ENCODE data around the gene SP3. TPM values are rescaled to one million over a fixed set of nuclear protein-coding genes. Genes with fewer than 3 reads are reported as not detected.

SP3 gene
- 10 to 100 TPM; 48.6 to 77.4 (median 53.2) TPM for polyA plus RNA-seq

- no peaks in the 10 kb centered on the region for H3K9me3 Mint-ChIP-seq
- peak within 1 kb of the TSS; percentile 95 to 98 (median 97) for H3K4me3 Mint-ChIP-seq
- H3K27ac Mint-ChIP-seq = peak within 1 kb of the TSS; percentile 97 to 100 (median 98)
- H3K27me3 Mint-ChIP-seq (ENCODE audit: low read depth in 3 of 3) = peaks cover 12 to 22% (median 18%) of the 10 kb centered on the region in 3 donors
- no peaks in the 10 kb centered on the region for H3K36me3 Mint-ChIP-seq
- DNase-seq = peak; percentile 95 to 97 (median 96)
- peaks cover 38 to 45% of the 10 kb centered on the region in 2 donors for H3K4me1 Mint-ChIP-seq
These were observed at the start of gene SP3 for GRCh38 chr2:173965372-173966025. Gene SP3, minus strand, starts transcription at chr2:173965373. Its CDS starts 202 bp downstream, at chr2:173965171.

DNA sequence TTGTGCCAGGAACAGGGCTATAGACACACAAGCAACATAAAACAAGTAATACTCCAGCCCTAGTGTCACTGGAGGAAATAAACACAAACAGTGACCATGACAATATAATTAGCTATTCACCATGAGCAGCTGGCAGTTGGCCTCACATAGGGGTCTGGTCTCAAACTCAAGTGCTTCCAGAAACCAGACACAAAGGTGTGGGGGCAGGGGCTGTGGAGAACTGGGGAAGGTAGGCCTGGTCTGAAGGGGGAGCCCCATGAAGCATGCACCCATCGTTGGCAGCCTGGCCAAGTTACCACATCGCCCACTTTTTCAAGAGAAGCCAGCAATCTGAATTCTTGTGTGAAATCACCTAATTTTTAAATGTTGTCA is 49.5 kb upstream of the SP3 start:
- H3K9me3 Mint-ChIP-seq = no peaks in the 10 kb centered on the region
- H3K27ac Mint-ChIP-seq = no peak overlapping the region
- H3K4me3 Mint-ChIP-seq = no peak overlapping the region
- H3K27me3 Mint-ChIP-seq (ENCODE audit: low read depth in 3 of 3) = peaks cover 0 to 2% (median 2%) of the 10 kb centered on the region in 3 donors
- H3K4me1 Mint-ChIP-seq = peaks cover 16 to 22% of the 10 kb centered on the region in 2 donors
- H3K36me3 Mint-ChIP-seq = no peaks in the 10 kb centered on the region
- no peak for DNase-seq

DNA sequence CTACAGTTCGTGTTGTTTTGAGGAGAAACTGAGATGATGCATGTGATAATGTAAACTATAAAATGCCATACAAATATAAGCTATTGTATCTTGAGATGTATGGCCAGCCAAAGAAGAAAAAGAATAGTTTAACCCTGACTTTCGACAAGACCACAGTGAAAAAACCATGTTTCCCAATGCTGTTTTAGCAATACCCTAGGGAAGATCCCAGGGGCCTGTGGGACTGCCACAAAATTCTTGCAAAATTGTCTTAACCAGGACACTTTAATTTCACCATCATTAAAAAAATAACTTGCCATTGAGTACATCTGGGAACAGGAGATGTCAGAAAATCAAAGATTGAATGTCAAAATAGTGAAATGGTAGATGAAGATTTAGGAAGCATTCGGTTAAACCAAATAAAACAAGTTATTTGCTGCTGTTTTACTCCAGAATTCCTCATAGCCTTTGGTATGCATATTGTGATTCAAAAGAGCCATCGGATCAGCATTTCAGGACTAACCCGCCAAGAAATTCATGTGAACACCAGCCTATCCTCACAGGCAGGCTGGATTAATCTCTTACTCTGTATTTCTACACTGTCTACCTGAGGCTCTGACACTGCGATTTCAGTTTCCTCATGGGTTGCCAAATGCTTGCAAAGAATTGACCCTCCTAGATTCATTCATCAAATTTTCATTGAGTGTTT is 49.0 kb upstream of the SP3 start:
- peaks cover 16 to 22% of the 10 kb centered on the region in 2 donors for H3K4me1 Mint-ChIP-seq
- H3K9me3 Mint-ChIP-seq = no peaks in the 10 kb centered on the region
- no peak for DNase-seq
- no peaks in the 10 kb centered on the region for H3K36me3 Mint-ChIP-seq
- H3K27me3 Mint-ChIP-seq (ENCODE audit: low read depth in 3 of 3) = peaks cover 0 to 2% (median 2%) of the 10 kb centered on the region in 3 donors
- peak overlapping the region; percentile 74 to 80 (median 77) for H3K4me3 Mint-ChIP-seq
- H3K27ac Mint-ChIP-seq = peak overlapping the region in 2 of 6 donors; percentile 58 to 71

DNA sequence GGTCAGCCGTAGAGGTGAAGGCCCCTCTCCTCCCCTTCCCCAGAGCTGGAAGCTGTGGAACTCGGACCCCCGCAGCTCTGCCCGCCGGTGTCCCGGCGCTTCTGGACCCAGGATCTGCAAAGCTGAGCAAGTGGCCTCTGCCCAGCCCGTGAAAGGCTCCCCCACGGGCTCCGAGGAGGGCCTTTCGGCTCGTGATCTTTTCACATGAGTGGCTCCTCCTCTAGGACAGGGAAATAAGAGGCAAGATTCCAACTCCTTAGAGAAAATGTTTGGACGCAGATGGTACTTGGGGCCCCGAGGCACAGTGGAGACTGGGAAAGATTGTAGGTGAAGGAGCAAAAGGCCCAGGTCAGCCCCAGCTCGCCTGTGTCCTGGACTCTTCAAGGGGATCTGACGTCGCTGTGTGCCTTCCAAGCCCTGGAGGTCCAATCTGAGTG is 48.2 kb upstream of the SP3 start:
- Mint-ChIP-seq H3K4me3 (peak overlapping the region; percentile 74 to 80 (median 77)), H3K27ac (peak overlapping the region in 4 of 6 donors; percentile 39 to 71 (median 56)), H3K9me3 (no peaks in the 10 kb centered on the region), H3K4me1 (peaks cover 16 to 22% of the 10 kb centered on the region in 2 donors), H3K27me3 (ENCODE audit: low read depth in 3 of 3) (peaks cover 0 to 2% (median 2%) of the 10 kb centered on the region in 3 donors), H3K36me3 (no peaks in the 10 kb centered on the region)
- no peak for DNase-seq

- peaks cover 16 to 22% of the 10 kb centered on the region in 2 donors for H3K4me1 Mint-ChIP-seq
- peak overlapping the region; percentile 74 to 80 (median 77) for H3K4me3 Mint-ChIP-seq
- no peaks in the 10 kb centered on the region for H3K9me3 Mint-ChIP-seq
- peaks cover 0 to 2% (median 2%) of the 10 kb centered on the region in 3 donors for H3K27me3 Mint-ChIP-seq (ENCODE audit: low read depth in 3 of 3)
- peak; percentile 61 to 65 (median 65) for DNase-seq
- peak overlapping the region; percentile 30 to 74 (median 58) for H3K27ac Mint-ChIP-seq
- no peaks in the 10 kb centered on the region for H3K36me3 Mint-ChIP-seq
These were observed 47.5 kb upstream of the SP3 start for GRCh38 chr2:174012347-174013314.

GRCh38 chr2:174011796-174012195 is 46.6 kb upstream of the SP3 start:
- DNase-seq = no peak
- Mint-ChIP-seq H3K4me1 (peaks cover 19 to 22% of the 10 kb centered on the region in 2 donors), H3K9me3 (no peaks in the 10 kb centered on the region), H3K4me3 (peak overlapping the region; percentile 74 to 80 (median 77)), H3K27me3 (ENCODE audit: low read depth in 3 of 3) (peaks cover 0 to 2% (median 2%) of the 10 kb centered on the region in 3 donors), H3K36me3 (no peaks in the 10 kb centered on the region), H3K27ac (peak overlapping the region in 5 of 6 donors; percentile 9 to 73 (median 42))

GRCh38 chr2:174011173-174011572 is 46.0 kb upstream of the SP3 start:
- Mint-ChIP-seq H3K27me3 (ENCODE audit: low read depth in 3 of 3) (peaks cover 0 to 2% (median 2%) of the 10 kb centered on the region in 3 donors), H3K4me1 (peaks cover 19 to 22% of the 10 kb centered on the region in 2 donors), H3K4me3 (no peak overlapping the region), H3K9me3 (no peaks in the 10 kb centered on the region), H3K36me3 (no peaks in the 10 kb centered on the region), H3K27ac (peak overlapping the region in 1 of 6 donors; percentile 42)
- DNase-seq = no peak

DNA sequence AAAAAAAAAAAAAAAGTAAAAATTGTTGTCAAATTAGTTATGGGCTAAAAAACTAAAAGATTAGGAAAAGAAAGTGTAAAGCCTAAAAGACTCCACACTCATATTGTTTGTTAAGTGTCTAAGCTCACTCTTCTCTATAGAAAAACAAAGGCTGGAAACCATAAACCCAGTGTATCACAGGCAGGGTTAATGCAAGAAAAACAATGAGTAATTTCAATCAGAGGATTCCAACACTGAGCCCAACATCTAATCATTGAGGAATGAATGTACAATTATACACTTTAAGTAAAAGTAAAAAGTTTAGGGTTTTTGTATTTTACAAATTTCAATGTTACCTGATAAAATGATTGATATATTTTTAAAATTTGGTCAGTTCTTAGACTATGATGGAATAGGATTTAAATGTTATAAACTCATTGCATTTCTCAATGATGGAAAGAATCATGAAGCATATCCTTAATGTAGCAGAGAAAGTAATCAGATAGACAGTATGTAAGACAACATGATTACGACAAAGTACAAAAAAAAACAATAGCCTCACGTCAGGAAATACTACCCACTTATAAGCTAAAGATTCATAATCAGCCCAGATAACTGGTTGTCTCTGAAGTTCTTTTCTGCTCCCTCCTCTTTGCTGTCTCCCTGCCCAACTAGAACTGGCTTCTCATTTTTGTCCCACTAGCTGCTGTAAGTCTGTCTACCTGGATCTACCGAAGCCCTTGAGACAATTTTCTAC is 44.5 kb upstream of the SP3 start:
- no peak overlapping the region for H3K4me3 Mint-ChIP-seq
- no peak for DNase-seq
- H3K36me3 Mint-ChIP-seq = no peaks in the 10 kb centered on the region
- H3K27me3 Mint-ChIP-seq (ENCODE audit: low read depth in 3 of 3) = peaks cover 0 to 2% (median 2%) of the 10 kb centered on the region in 3 donors
- peaks cover 19 to 22% of the 10 kb centered on the region in 2 donors for H3K4me1 Mint-ChIP-seq
- no peak overlapping the region for H3K27ac Mint-ChIP-seq
- no peaks in the 10 kb centered on the region for H3K9me3 Mint-ChIP-seq

- H3K4me3 Mint-ChIP-seq = no peak overlapping the region
- peaks cover 0 to 6% (median 2%) of the 10 kb centered on the region in 3 donors for H3K27me3 Mint-ChIP-seq (ENCODE audit: low read depth in 3 of 3)
- H3K36me3 Mint-ChIP-seq = no peaks in the 10 kb centered on the region
- H3K27ac Mint-ChIP-seq = no peak overlapping the region
- no peak for DNase-seq
- H3K4me1 Mint-ChIP-seq = peaks cover 19% of the 10 kb centered on the region in 2 donors
- no peaks in the 10 kb centered on the region for H3K9me3 Mint-ChIP-seq
These were observed 43.5 kb upstream of the SP3 start for GRCh38 chr2:174008720-174009119.

GRCh38 chr2:174007010-174007409 is 41.8 kb upstream of the SP3 start:
- no peak for DNase-seq
- Mint-ChIP-seq H3K36me3 (no peaks in the 10 kb centered on the region), H3K27ac (no peak overlapping the region), H3K4me3 (no peak overlapping the region), H3K4me1 (peaks cover 8% of the 10 kb centered on the region in 2 donors), H3K27me3 (ENCODE audit: low read depth in 3 of 3) (peaks cover 0 to 7% (median 2%) of the 10 kb centered on the region in 3 donors), H3K9me3 (no peaks in the 10 kb centered on the region)

DNA sequence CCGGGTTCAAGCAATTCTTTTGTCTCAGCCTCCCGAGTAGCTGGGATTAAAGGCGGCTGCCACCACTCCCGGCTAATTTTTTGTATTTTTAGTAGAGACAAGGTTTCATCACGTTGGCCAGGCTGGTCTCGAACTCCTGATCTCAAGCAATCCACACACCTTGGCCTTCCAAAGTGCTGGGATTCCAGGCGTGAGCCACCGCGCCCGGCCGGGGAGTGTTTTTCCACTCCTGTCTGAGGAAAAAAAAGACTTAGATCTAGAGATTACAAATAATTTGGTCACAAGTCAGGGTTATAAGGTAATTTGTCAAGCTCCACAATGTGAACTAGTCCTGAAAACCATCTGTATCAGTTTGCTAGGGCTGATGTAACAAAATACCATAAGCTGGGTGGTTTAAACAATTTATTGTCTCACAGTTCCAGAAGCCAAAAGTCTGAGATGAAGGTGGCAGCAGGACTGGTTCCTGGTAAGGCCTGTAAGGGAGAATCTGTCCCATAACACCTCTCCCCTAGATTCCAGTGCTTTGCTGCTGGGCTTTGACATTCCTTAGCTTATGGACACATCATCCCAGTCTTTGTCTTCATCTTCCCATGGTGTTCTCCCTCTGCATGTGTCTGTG is 40.7 kb upstream of the SP3 start:
- Mint-ChIP-seq H3K9me3 (no peaks in the 10 kb centered on the region), H3K36me3 (no peaks in the 10 kb centered on the region), H3K27ac (no peak overlapping the region), H3K27me3 (ENCODE audit: low read depth in 3 of 3) (peaks cover 0 to 6% (median 2%) of the 10 kb centered on the region in 3 donors), H3K4me3 (no peak overlapping the region), H3K4me1 (peaks cover 3 to 7% of the 10 kb centered on the region in 2 donors)
- no peak for DNase-seq

- Mint-ChIP-seq H3K36me3 (no peaks in the 10 kb centered on the region), H3K4me1 (peaks cover 3 to 10% of the 10 kb centered on the region in 2 donors), H3K9me3 (no peaks in the 10 kb centered on the region), H3K27ac (peak overlapping the region in 1 of 6 donors; percentile 31), H3K4me3 (no peak overlapping the region), H3K27me3 (ENCODE audit: low read depth in 3 of 3) (peaks cover 0 to 6% (median 0%) of the 10 kb centered on the region in 3 donors)
- no peak for DNase-seq
These were observed 39.9 kb upstream of the SP3 start for GRCh38 chr2:174004905-174005605.

Measured in immature natural killer cell (primary cell).